Measurements from ENCODE around the gene EXPH5. TPM values are rescaled to one million over a fixed set of nuclear protein-coding genes. Genes with fewer than 3 reads are reported as not detected.
A peak's percentile ranks its signal among the peaks of the same experiment; 100 is the strongest.
"Not testable (repeated sequence)": the region's sequence is repeated elsewhere in the genome, so short reads cannot be mapped to it uniquely, and the experiment has no call there.

Gene EXPH5
- total and polyA plus RNA-seq, 9 of the 15 experiments (the other 6 are each of a cell fraction or from before 2014, with no cell fraction given): 1.3 to 8.5 (median 4.8) TPM

- H4K20me1 ChIP-seq (replicated peaks; ENCODE audit: control insufficient read depth, insufficient read depth, low read length): no peaks in the 10 kb centered on the region
- no peaks in the 10 kb centered on the region for H3K9me1 ChIP-seq (ENCODE audit: control insufficient read depth, insufficient read depth, low read length)
- DNase-seq (ENCODE audit: extremely low read depth in 1 of 4, low spot score in 3 of 4) (no peak), FAIRE-seq (no peak), ATAC-seq (no peak; the same call in 2 of the 3 replicates)
- CTCF ChIA-PET (ENCODE audit: low intra/inter-chr PET ratio): no interaction called here
- no peaks in the 10 kb centered on the region for H3K36me3 ChIP-seq (ENCODE audit: control insufficient read depth, insufficient read depth, low read length)
- WGBS (ENCODE audit: insufficient coverage, low coverage, missing lambda C conversion rate): 23% methylated on average over 5 of the region's 5 CpGs
- H3K27me3 ChIP-seq (ENCODE audit: control insufficient read depth in 2 of 2, insufficient read depth in 2 of 2, low read length in 2 of 2): no peaks in the 10 kb centered on the region
- no peak overlapping the region for H2AFZ ChIP-seq (ENCODE audit: low read depth, low read length)
- H3K9ac ChIP-seq (ENCODE audit: insufficient read depth in 1 of 2, low read depth in 2 of 2, low read length in 2 of 2): peak overlapping the region in 1 of 2 experiments; percentile 19; a peak in 1 of 4 replicates
- in situ Hi-C loops (cut with MboI) (no loop called here), intact Hi-C loops (cut with micrococcal nuclease) (no loop called here)
- no peak overlapping the region for H3K4me2 ChIP-seq (ENCODE audit: insufficient read depth, low read length)
- H3K4me1 ChIP-seq (replicated peaks in 1 of 2; ENCODE audit: control insufficient read depth in 2 of 2, insufficient read depth in 2 of 2, low read length in 2 of 2): peaks cover 4 to 8% of the 10 kb centered on the region in 2 experiments; a peak in 2 of 5 replicates
- no peak for TF ChIP-seq ILF3 (IDR thresholded peaks at IDR 0.05; ENCODE audit: borderline replicate concordance)
- BruUV-seq (replicated peaks): no TSS peak
- no peaks in the 10 kb centered on the region for H3K79me2 ChIP-seq (ENCODE audit: control insufficient read depth, insufficient read depth, low read length)
- H3K9me3 ChIP-seq (replicated peaks; ENCODE audit: control insufficient read depth, insufficient read depth, low read depth, low read length): no peaks in the 10 kb centered on the region
- POLR2A ChIA-PET: interaction anchor here (1.5 kb wide), 1 partner anchor 13 kb away, joined by 5 read pairs; the partner anchor contains the start of gene EXPH5
- no peak overlapping the region for H3K4me3 ChIP-seq
- no peak overlapping the region for H3K27ac ChIP-seq (ENCODE audit: extremely low read depth, low read depth, low read length)
Observed at GRCh38 chr11:108606070-108606469, 12.5 kb upstream of the EXPH5 start.

- H3K4me1 ChIP-seq (replicated peaks in 1 of 2; ENCODE audit: control insufficient read depth in 2 of 2, insufficient read depth in 2 of 2, low read length in 2 of 2); BruUV-seq (replicated peaks); H3K9me1 ChIP-seq (ENCODE audit: control insufficient read depth, insufficient read depth, low read length); H3K9me3 ChIP-seq (replicated peaks; ENCODE audit: control insufficient read depth, insufficient read depth, low read depth, low read length); H3K27me3 ChIP-seq (ENCODE audit: control insufficient read depth in 2 of 2, insufficient read depth in 2 of 2, low read length in 2 of 2); FAIRE-seq; H3K36me3 ChIP-seq (ENCODE audit: control insufficient read depth, insufficient read depth, low read length); H4K20me1 ChIP-seq (replicated peaks; ENCODE audit: control insufficient read depth, insufficient read depth, low read length); intact Hi-C loops (cut with micrococcal nuclease); H3K4me3 ChIP-seq; H3K4me2 ChIP-seq (ENCODE audit: insufficient read depth, low read length); in situ Hi-C loops (cut with MboI); H3K9ac ChIP-seq (ENCODE audit: insufficient read depth in 1 of 2, low read depth in 2 of 2, low read length in 2 of 2); H3K27ac ChIP-seq (ENCODE audit: extremely low read depth, low read depth, low read length); CTCF ChIA-PET (ENCODE audit: low intra/inter-chr PET ratio); H3K79me2 ChIP-seq (ENCODE audit: control insufficient read depth, insufficient read depth, low read length): not testable (repeated sequence)
- POLR2A ChIA-PET: interaction anchor here (1.2 to 1.4 kb wide), 2 partner anchors 9 to 12 kb away, joined by 3 read pairs; partner anchors contain the start of gene EXPH5
- DNase-seq (ENCODE audit: extremely low read depth in 1 of 4, low spot score in 3 of 4) (peak in 1 of 4 experiments; percentile 32), ATAC-seq (peak; percentile 75)
- peak overlapping the region; percentile 12 for H2AFZ ChIP-seq (ENCODE audit: low read depth, low read length)
- WGBS (ENCODE audit: insufficient coverage, low coverage, missing lambda C conversion rate): 10% methylated on average over 5 of the region's 5 CpGs
- peak in 1 of 2 experiments; percentile 9; a peak in 1 of 4 replicates for TF ChIP-seq RAD21 (CRISPR knock-in tag; conservative IDR thresholded peaks at IDR 0.05 in 1 of 2, IDR thresholded peaks at IDR 0.05 in 1 of 2)
- TF ChIP-seq CTCF (IDR thresholded peaks at IDR 0.05 in 2 of 3, conservative IDR thresholded peaks at IDR 0.05 in 1 of 3; ENCODE audit: insufficient read depth in 2 of 3, low read depth in 1 of 3, low read length in 3 of 3): peak in 2 of 3 experiments; percentile 18 to 21; a peak in 2 of 6 replicates
Observed at GRCh38 chr11:108602818-108603217, 9.2 kb upstream of the EXPH5 start.
